GM23338 (cell line): ENCODE results near the gene DCLK1. TPM values are rescaled to one million over a fixed set of nuclear protein-coding genes. Genes with fewer than 3 reads are reported as not detected.

ENCODE experiments used
- ATAC-seq: fragments of 200-7000 bp; cut with Tn5 transposase; 3 replicates; pipeline ENCODE4 v1.9.1; 2020
- DNase-seq: peaks from one replicate; pipeline ENCODE4 v3.0.0-alpha.2; 2015; ENCODE audit warnings: low spot score
- H2AFZ ChIP-seq: fragments of 200-600 bp; sonication (generic); 2 replicates; pipeline ENCODE4 v1.8.0; 2016; ENCODE audit warnings: antibody characterized with exemption, mild to moderate bottlenecking, moderate library complexity
- H3F3A ChIP-seq: fragments of 200-600 bp; sonication (generic); replicated peaks from 2 replicates; pipeline ENCODE4 v1.8.0; 2017; ENCODE audit warnings: antibody characterized with exemption, mixed run types, low read depth
- H3K27ac ChIP-seq: fragments of 200-600 bp; sonication (generic); 2 replicates; pipeline ENCODE4 v1.6.1; 2016; ENCODE audit warnings: low read depth
- H3K27me3 ChIP-seq: fragments of 200-600 bp; sonication (generic); 2 replicates; pipeline ENCODE4 v1.8.0; 2016; ENCODE audit warnings: mild to moderate bottlenecking, mixed run types, moderate library complexity; ENCODE audit not compliant: insufficient read depth
- H3K36me3 ChIP-seq: fragments of 200-600 bp; sonication (generic); 2 replicates; pipeline ENCODE4 v1.8.0; 2016; ENCODE audit warnings: mild to moderate bottlenecking; ENCODE audit not compliant: insufficient read depth
- H3K4me1 ChIP-seq: fragments of 200-600 bp; sonication (generic); 2 replicates; pipeline ENCODE4 v1.8.0; 2016; ENCODE audit warnings: mild to moderate bottlenecking, moderate library complexity; ENCODE audit not compliant: insufficient read depth
- H3K4me2 ChIP-seq: fragments of 200-600 bp; sonication (generic); 2 replicates; pipeline ENCODE4 v1.7.1; 2017; ENCODE audit warnings: mixed run types
- H3K4me3 ChIP-seq: fragments of 200-600 bp; sonication (generic); 2 replicates; pipeline ENCODE4 v1.6.1; 2016; ENCODE audit warnings: mixed run types
- H3K79me2 ChIP-seq: fragments of 200-600 bp; sonication (generic); replicated peaks from 2 replicates; pipeline ENCODE4 v1.8.0; 2017; ENCODE audit warnings: mild to moderate bottlenecking; ENCODE audit not compliant: insufficient read depth
- H3K9me2 ChIP-seq: fragments of 200-600 bp; sonication (generic); 2 replicates; pipeline ENCODE4 v1.8.0; 2017; ENCODE audit not compliant: insufficient read depth
- H4K20me1 ChIP-seq: fragments of 200-600 bp; sonication (generic); replicated peaks from 2 replicates; pipeline ENCODE4 v1.8.0; 2017; ENCODE audit warnings: mild to moderate bottlenecking; ENCODE audit not compliant: insufficient read depth
- H3K27ac Mint-ChIP-seq: 2 replicates; pipeline ENCODE4 v1.8.0; 2020; ENCODE audit warnings: inconsistent platforms, mild to moderate bottlenecking, moderate library complexity, mixed read lengths
- H3K27me3 Mint-ChIP-seq: 3 replicates; pipeline ENCODE4 v1.8.0; 2022; ENCODE audit warnings: low read depth, mild to moderate bottlenecking, moderate library complexity, mixed read lengths, inconsistent platforms; ENCODE audit not compliant: insufficient read depth, poor library complexity
- H3K36me3 Mint-ChIP-seq: 3 replicates; pipeline ENCODE4 v1.8.0; 2021; ENCODE audit warnings: low read depth, mild to moderate bottlenecking, inconsistent platforms, moderate library complexity, mixed read lengths
- H3K4me1 Mint-ChIP-seq: 3 replicates; pipeline ENCODE4 v1.8.0; 2020; ENCODE audit warnings: mild to moderate bottlenecking, inconsistent platforms, mixed read lengths
- H3K4me3 Mint-ChIP-seq: 3 replicates; pipeline ENCODE4 v1.8.0; 2021; ENCODE audit warnings: moderate library complexity, mild to moderate bottlenecking, inconsistent platforms, mixed read lengths
- H3K9me3 Mint-ChIP-seq: 3 replicates; pipeline ENCODE4 v1.8.0; 2020; ENCODE audit warnings: moderate library complexity, mild to moderate bottlenecking, inconsistent platforms, mixed read lengths
- CREB1 ChIP-seq: fragments of 250-450 bp; sonication (Bioruptor Pico); IDR thresholded peaks from 2 replicates; pipeline ENCODE4 v1.5.0; 2020; ENCODE audit warnings: low read depth, mild to moderate bottlenecking, moderate library complexity
- CTCF ChIP-seq, 2 experiments: fragments of 200-600 bp in 1 of 2; sonication (generic) in 1 of 2; conservative IDR thresholded peaks; 2 replicates each; pipeline versions ENCODE4 v1.5.1 to v1.6.1; 2016 to 2017; ENCODE audit warnings: antibody characterized with exemption in 2 of 2, low read depth in 2 of 2, mild to moderate bottlenecking in 2 of 2, moderate library complexity in 1 of 2
- ETS1 ChIP-seq: IDR thresholded peaks from 2 replicates; pipeline ENCODE4 v1.6.1; 2016; ENCODE audit warnings: antibody characterized with exemption
- EZH2 ChIP-seq: fragments of 200-600 bp; sonication (generic); IDR thresholded peaks from one replicate; pipeline ENCODE4 v1.8.0; 2017; ENCODE audit warnings: antibody characterized with exemption, mild to moderate bottlenecking, low read depth; ENCODE audit not compliant: unreplicated experiment
- EZH2phosphoT487 ChIP-seq: fragments of 200-600 bp; sonication (generic); IDR thresholded peaks from one replicate; pipeline ENCODE4 v1.8.1; 2018; ENCODE audit warnings: antibody characterized with exemption; ENCODE audit not compliant: unreplicated experiment
- JUNB ChIP-seq: IDR thresholded peaks from one replicate; pipeline ENCODE4 v1.6.1; 2016; ENCODE audit warnings: antibody characterized with exemption; ENCODE audit not compliant: unreplicated experiment
- NANOG ChIP-seq: IDR thresholded peaks from 2 replicates; pipeline ENCODE4 v1.6.1; 2016; ENCODE audit warnings: antibody characterized with exemption, borderline replicate concordance
- POLR2AphosphoS5 ChIP-seq: IDR thresholded peaks from 2 replicates; pipeline ENCODE4 v1.6.1; 2016; ENCODE audit warnings: antibody characterized with exemption, low read depth
- REST ChIP-seq: IDR thresholded peaks from one replicate; pipeline ENCODE4 v1.6.1; 2018; ENCODE audit warnings: antibody characterized with exemption; ENCODE audit not compliant: unreplicated experiment
- STAT1 ChIP-seq: IDR thresholded peaks from one replicate; pipeline ENCODE4 v1.6.1; 2016; ENCODE audit warnings: antibody characterized with exemption; ENCODE audit not compliant: unreplicated experiment
- ZNF114 ChIP-seq: fragments of 250-450 bp; sonication (Bioruptor Pico); IDR thresholded peaks from 2 replicates; pipeline ENCODE4 v1.5.0; 2020; ENCODE audit warnings: mild to moderate bottlenecking, moderate library complexity
- ZNF331 ChIP-seq: fragments of 250-450 bp; sonication (Bioruptor Pico); IDR thresholded peaks from 2 replicates; pipeline ENCODE4 v1.5.0; 2020; ENCODE audit warnings: low read depth, mild to moderate bottlenecking, moderate library complexity
- ZNF462 ChIP-seq: fragments of 250-450 bp; sonication (Bioruptor Pico); IDR thresholded peaks from 2 replicates; pipeline ENCODE4 v1.5.0; 2020; ENCODE audit warnings: mild to moderate bottlenecking, moderate library complexity
- polyA plus RNA-seq: library from polyadenylated mRNA; unstranded; fragments of >200 nt; fragmentation: Nextera tagmentation; extraction: Ambion mirVana; gene quantifications from 2 replicates; pipeline ENCODE4 v1.2.1, GENCODE V29; 2016
- total RNA-seq: library from RNA; depleted of rRNA; stranded (reverse); fragments of >200 nt; shearing (Covaris generic); gene quantifications from 2 replicates; pipeline ENCODE4 v1.2.3, GENCODE V29; 2014

The DCLK1 gene
- total and polyA plus RNA-seq, 2 experiments from 2014 or later, result 13.1 to 57.7 TPM

- H3K4me1 ChIP-seq, result peaks cover 17% of the 10 kb centered on the region
- no peaks in the 10 kb centered on the region for H4K20me1 ChIP-seq
- DNase-seq, result peak; percentile 77
- peak overlapping the region; percentile 98 for H3K4me2 ChIP-seq
- H3K4me3 Mint-ChIP-seq, result peak overlapping the region; percentile 89
- H2AFZ ChIP-seq, result peak overlapping the region; percentile 96
- H3K27ac Mint-ChIP-seq, result no peak overlapping the region
- peaks cover 4% of the 10 kb centered on the region; the same call in 1 of the 2 replicates for H3F3A ChIP-seq
- H3K27ac ChIP-seq, result no peak overlapping the region
- peaks cover 28% of the 10 kb centered on the region for H3K79me2 ChIP-seq
- no peaks in the 10 kb centered on the region; the same call in 2 of the 3 replicates for H3K9me3 Mint-ChIP-seq
- peak overlapping the region; percentile 92 for H3K4me3 ChIP-seq
- H3K4me1 Mint-ChIP-seq, result peaks cover 11% of the 10 kb centered on the region
- H3K27me3 ChIP-seq, result peaks cover 40% of the 10 kb centered on the region
- H3K36me3 Mint-ChIP-seq, result no peaks in the 10 kb centered on the region
- H3K27me3 Mint-ChIP-seq, result peaks cover 24% of the 10 kb centered on the region
- H3K9me2 ChIP-seq, result no peaks in the 10 kb centered on the region
- no peak for TF ChIP-seq EZH2
- no peak for TF ChIP-seq ZNF114 (CRISPR knock-in tag)
- no peak for TF ChIP-seq JUNB
- TF ChIP-seq EZH2phosphoT487, result no peak
- no peak for TF ChIP-seq ZNF331 (CRISPR knock-in tag)
- TF ChIP-seq ETS1, result no peak
- no peak for TF ChIP-seq CTCF (conservative IDR thresholded peaks at IDR 0.05; ENCODE audit: low read depth in 2 of 2)
- no peak for TF ChIP-seq NANOG
- no peak for TF ChIP-seq STAT1
- TF ChIP-seq ZNF462 (CRISPR knock-in tag), result no peak
- TF ChIP-seq REST, result no peak
- TF ChIP-seq POLR2AphosphoS5, result no peak; the same call in 1 of the 2 replicates
- TF ChIP-seq CREB1 (CRISPR knock-in tag), result no peak
- ATAC-seq, result peak; percentile 75
- no peaks in the 10 kb centered on the region; the same call in 1 of the 2 replicates for H3K36me3 ChIP-seq
These were observed 495 bp downstream of the DCLK1 start for GRCh38 chr13:36130552-36131221.
